GM21825 (cell line): Measurements from ENCODE around the gene NR1D2.
"Not testable (repeated sequence)": the region's sequence is repeated elsewhere in the genome, so short reads cannot be mapped to it uniquely, and the experiment has no call there.

ENCODE experiments used
- ATAC-seq: cut with Tn5 transposase; IDR thresholded peaks from one replicate; pipeline ENCODE4 v1.9.1; 2021; ENCODE audit warnings: mild to moderate bottlenecking, moderate library complexity; ENCODE audit not compliant: unreplicated experiment

The NR1D2 gene

GRCh38 chr3:24002129-24002528, 57.0 kb downstream of the NR1D2 start:
- no peak for ATAC-seq

DNA sequence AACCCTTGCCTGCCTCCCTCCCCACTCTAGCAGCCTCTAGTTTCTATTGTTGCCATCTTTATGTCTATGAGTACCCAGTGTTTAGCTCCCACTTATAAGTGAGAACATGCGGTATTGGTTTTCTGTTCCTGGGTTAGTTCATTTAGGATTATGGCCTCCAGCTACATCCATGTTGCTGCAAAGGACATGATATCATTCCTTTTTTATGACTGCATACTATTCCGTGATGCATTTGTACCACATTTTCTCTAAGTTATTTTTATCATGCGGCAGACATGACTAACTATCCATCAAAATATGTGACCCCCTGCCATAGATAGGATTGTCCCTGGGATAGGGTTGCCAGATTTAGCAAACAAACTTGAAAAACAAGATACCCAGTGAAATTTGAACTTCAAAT, 58.4 kb downstream of the NR1D2 start:
- ATAC-seq, result no peak

DNA sequence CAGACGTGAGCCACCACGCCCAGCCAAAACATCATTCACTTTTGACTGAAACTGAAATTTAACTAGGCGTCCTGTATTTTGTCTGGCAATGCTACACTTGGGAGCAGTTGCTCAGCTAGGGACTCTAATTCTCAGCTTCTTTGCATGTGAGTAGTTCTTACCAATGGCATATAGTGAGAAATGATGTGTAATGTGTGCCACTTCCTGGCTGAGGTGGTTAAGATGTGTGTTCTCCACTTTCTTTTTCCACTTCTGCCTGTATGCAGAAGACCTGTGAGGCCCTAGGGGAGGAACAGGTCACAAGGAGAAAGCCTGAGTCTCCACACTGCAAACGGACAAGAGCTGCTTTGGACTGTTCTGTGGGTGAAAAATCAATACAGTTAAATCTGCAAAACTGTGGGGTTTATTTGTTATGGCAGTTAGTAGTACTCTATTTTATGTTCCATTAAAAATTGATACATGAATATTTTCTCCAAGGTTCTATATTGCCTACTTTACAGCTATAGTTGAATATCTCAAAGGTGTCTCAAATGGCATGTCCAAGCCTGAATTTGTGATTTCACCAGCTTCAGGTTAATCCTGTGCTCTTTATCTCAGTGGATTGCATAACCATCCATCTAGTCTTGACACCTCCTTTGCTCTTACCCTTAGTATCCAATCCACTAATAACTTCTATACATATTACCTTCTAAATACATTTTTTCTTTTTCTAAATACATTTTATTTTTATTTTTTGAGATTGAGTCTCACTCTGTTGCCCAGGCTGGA, 59.3 kb downstream of the NR1D2 start:
- peak; percentile 83 for ATAC-seq

- ATAC-seq, result no peak
Observed at GRCh38 chr3:24005669-24006068, 60.6 kb downstream of the NR1D2 start.

- not testable (repeated sequence) for ATAC-seq
Observed at GRCh38 chr3:24010834-24011233, 65.7 kb downstream of the NR1D2 start.

DNA sequence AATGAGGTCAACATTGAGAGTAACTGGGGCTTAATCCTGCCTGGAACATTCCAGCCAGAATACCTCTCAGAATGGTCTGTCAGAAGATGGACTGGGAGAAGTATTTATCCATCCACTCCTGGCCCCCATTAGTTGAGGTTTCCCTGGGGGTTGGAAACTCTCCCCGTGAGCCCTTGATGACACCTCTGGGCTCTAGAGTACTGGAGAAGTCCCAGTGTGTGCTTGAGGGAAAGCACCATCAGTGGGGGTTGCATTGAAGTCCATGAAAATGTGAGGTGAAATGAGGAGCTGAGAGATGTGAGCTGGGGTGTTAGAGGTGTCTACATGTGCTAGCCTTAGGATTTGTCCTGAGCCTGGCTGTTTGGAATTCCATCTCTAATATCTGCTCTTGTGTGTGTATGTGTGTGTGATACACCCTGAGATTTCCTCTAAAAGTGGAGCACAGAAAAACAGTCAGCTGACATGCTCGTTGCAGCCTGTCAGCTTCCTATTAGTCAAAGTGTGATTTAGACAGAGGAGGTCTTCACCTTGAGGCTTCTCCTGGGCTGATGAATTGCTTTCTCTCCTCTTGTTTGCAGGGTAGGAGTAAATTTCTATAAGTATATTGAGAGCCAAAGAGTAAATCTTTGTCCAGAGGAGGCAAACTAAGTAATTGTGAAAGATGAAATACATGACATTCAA, 67.6 kb downstream of the NR1D2 start:
- peak; percentile 65 for ATAC-seq

DNA sequence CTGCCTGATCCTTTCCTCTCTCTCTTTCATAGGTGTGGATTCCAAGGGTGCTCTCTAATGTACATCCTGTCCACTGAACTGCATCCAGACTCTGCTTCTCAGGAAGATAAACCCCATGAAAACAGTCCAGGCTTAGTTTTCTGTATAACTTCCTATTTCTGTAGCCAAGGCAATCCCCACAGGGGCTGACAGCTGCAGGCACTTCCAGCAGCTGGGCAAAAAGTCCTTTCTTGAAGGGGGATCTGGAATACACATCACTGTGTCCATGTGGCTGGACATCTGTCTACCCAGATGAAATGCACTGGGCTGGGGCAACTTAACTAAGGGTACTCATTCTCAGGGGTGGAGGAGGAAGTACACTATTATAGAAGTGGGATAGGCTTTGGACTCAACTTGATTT, 72.2 kb downstream of the NR1D2 start:
- ATAC-seq, result no peak

GRCh38 chr3:24018784-24019570, 73.9 kb downstream of the NR1D2 start:
- ATAC-seq, result no peak

DNA sequence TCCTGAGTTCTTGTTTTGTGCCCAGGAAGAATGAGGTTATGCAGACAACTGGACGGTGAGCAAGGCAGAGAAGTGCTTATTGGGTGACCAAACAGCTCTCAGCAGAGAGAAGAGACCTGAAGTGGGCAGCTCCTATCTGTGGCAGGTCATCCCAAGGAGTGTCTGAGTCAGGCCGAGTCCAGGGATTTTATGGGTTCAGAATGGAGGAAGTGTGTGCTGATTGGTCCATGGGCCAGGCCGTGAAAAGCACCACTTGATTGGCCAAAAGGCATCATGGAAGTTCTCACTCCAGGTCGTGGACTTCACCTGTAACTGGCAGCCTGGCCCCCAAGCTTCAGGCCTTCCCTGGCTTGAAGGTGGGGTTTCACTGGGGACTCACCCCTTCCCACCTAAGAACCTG, 74.5 kb downstream of the NR1D2 start:
- ATAC-seq, result no peak

GRCh38 chr3:24020036-24020691, 75.1 kb downstream of the NR1D2 start:
- ATAC-seq, result no peak

GRCh38 chr3:24023197-24023596, 78.1 kb downstream of the NR1D2 start:
- no peak for ATAC-seq

GRCh38 chr3:24025805-24026204, 80.7 kb downstream of the NR1D2 start:
- ATAC-seq, result no peak

- ATAC-seq, result not testable (repeated sequence)
Observed at GRCh38 chr3:24026665-24027064, 81.6 kb downstream of the NR1D2 start.

DNA sequence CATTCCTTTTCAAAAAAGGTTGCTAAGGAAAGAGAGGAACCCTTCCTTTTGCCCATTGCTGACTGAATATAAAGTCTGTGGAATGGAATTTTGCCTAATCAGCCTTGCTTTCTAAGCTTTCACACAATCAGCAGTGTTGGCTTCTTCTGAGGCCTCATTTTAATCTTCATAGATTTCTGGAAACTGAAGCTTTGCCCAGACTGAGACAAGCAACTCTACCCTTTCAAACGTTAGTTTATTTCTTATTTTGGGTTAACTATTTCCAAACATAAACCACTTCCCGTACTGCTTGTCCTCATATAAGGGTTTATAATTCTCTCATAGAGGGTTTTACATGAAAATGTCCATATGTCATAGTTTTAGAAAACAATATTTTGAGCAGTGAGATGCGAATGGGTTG, 82.9 kb downstream of the NR1D2 start:
- ATAC-seq, result no peak
